Measurements from ENCODE around the gene TTC3.

The TTC3 gene

GRCh38 chr21:37063433-37063832 lies 9.6 kb upstream of the TTC3 start:
- no peak for DNase-seq

- no peak for DNase-seq
These were observed 8.2 kb upstream of the TTC3 start for GRCh38 chr21:37064841-37065240.

- no peak for DNase-seq
These were observed 7.4 kb upstream of the TTC3 start for GRCh38 chr21:37065561-37066177.

- DNase-seq = no peak
These were observed 1.3 kb upstream of the TTC3 start for GRCh38 chr21:37071561-37072273.

- peak; percentile 82 for DNase-seq
These were observed 623 bp upstream of the TTC3 start for GRCh38 chr21:37072274-37072987.

- DNase-seq = peak; percentile 67
These were observed 553 bp downstream of the TTC3 start for GRCh38 chr21:37073417-37074196.

- DNase-seq = no peak
These were observed 1.1 kb downstream of the TTC3 start for GRCh38 chr21:37074197-37074510.

GRCh38 chr21:37074546-37074945 lies 1.5 kb downstream of the TTC3 start:
- DNase-seq = no peak

GRCh38 chr21:37075214-37075770 lies 2.2 kb downstream of the TTC3 start:
- no peak for DNase-seq

GRCh38 chr21:37076087-37076850 lies 3.2 kb downstream of the TTC3 start:
- DNase-seq = no peak

- DNase-seq = no peak
These were observed 4.3 kb downstream of the TTC3 start for GRCh38 chr21:37077403-37077802.

GRCh38 chr21:37079211-37079824 lies 6.3 kb downstream of the TTC3 start:
- no peak for DNase-seq

- DNase-seq = no peak
These were observed 9.3 kb downstream of the TTC3 start for GRCh38 chr21:37082375-37082774.

GRCh38 chr21:37082856-37083528 lies 9.9 kb downstream of the TTC3 start:
- no peak for DNase-seq

- DNase-seq = no peak
These were observed 12.7 kb downstream of the TTC3 start for GRCh38 chr21:37085726-37086125.

- no peak for DNase-seq
These were observed 14.1 kb downstream of the TTC3 start for GRCh38 chr21:37087188-37087587.

- no peak for DNase-seq
These were observed 15.2 kb downstream of the TTC3 start for GRCh38 chr21:37088186-37088735.

GRCh38 chr21:37093977-37094376 lies 20.9 kb downstream of the TTC3 start:
- no peak for DNase-seq

GRCh38 chr21:37095821-37096220 lies 22.8 kb downstream of the TTC3 start:
- DNase-seq = no peak

GRCh38 chr21:37098751-37099150 lies 25.7 kb downstream of the TTC3 start:
- DNase-seq = no peak

GRCh38 chr21:37100316-37100715 lies 27.3 kb downstream of the TTC3 start:
- DNase-seq = no peak
